ENCODE measurements around the gene GDPD4.

GRCh38 chr11:77211594-77212251 is 89.8 kb downstream of the GDPD4 start:
- TF ChIP-seq CTCF (IDR thresholded peaks at IDR 0.05; ENCODE audit: low read depth, low read length, missing input control) (no peak), MAX (IDR thresholded peaks at IDR 0.05) (no peak), HNF4G (IDR thresholded peaks at IDR 0.05) (no peak), YY1 (IDR thresholded peaks at IDR 0.05) (no peak), REST (IDR thresholded peaks at IDR 0.05) (no peak), EGR1 (IDR thresholded peaks at IDR 0.05; ENCODE audit: low read depth in 2 of 2) (no peak), RAD21 (IDR thresholded peaks at IDR 0.05) (no peak), GABPA (IDR thresholded peaks at IDR 0.05 in 1 of 2, conservative IDR thresholded peaks at IDR 0.05 in 1 of 2) (no peak), ATF3 (IDR thresholded peaks at IDR 0.05) (no peak), JUND (IDR thresholded peaks at IDR 0.05) (no peak)

Measured in liver (tissue), 3 donors.